K562 (cell line): Measurements from ENCODE around the gene KLHL41. TPM values are rescaled to one million over a fixed set of nuclear protein-coding genes. Genes with fewer than 3 reads are reported as not detected.
A peak's percentile ranks its signal among the peaks of the same experiment; 100 is the strongest.

ENCODE experiments used
- BRD9 ChIP-seq: fragments of 450-650 bp; IDR thresholded peaks from 2 replicates; pipeline ENCODE4 v1.6.1; 2018; ENCODE audit warnings: low read depth; ENCODE audit not compliant: partially characterized antibody
- CBFA2T3 ChIP-seq: fragments of 450-650 bp; IDR thresholded peaks from 2 replicates; pipeline ENCODE4 v1.6.1; 2017
- HMGN3 ChIP-seq: IDR thresholded peaks from 2 replicates; pipeline ENCODE4 v1.6.1; 2011; ENCODE audit warnings: borderline replicate concordance, low read depth, mild to moderate bottlenecking, mixed read lengths, low read length; ENCODE audit not compliant: insufficient read length; ENCODE audit errors: extremely low read depth
- LARP7 ChIP-seq: fragments of 450-650 bp; IDR thresholded peaks from 2 replicates; pipeline ENCODE4 v1.6.1; 2016
- NCOR1 ChIP-seq: fragments of 450-650 bp; IDR thresholded peaks from 2 replicates; pipeline ENCODE4 v1.6.1; 2016; ENCODE audit warnings: mild to moderate bottlenecking, moderate library complexity
- NONO ChIP-seq, 2 experiments: fragments of 200-400 bp in 1 of 2; fragments of 450-650 bp in 1 of 2; formaldehyde crosslinking in 1 of 2; IDR thresholded peaks; 2 replicates each; pipeline ENCODE4 v1.6.1; 2017; ENCODE audit warnings: low read depth in 2 of 2, mild to moderate bottlenecking in 2 of 2, moderate library complexity in 2 of 2, low read length in 1 of 2
- TOE1 ChIP-seq, 2 experiments: fragments of 450-650 bp in 1 of 2; sonication (generic) in 1 of 2; formaldehyde crosslinking in 1 of 2; IDR thresholded peaks; 2 replicates each; pipeline versions ENCODE4 v1.7.1 to v1.8.0; 2016 to 2022; ENCODE audit warnings: borderline replicate concordance in 2 of 2, mild to moderate bottlenecking in 2 of 2, antibody characterized with exemption in 1 of 2, inconsistent platforms in 1 of 2, low read depth in 1 of 2, missing genetic modification reagents in 1 of 2, moderate library complexity in 1 of 2
- ZNF589 ChIP-seq: fragments of 200-800 bp; sonication (Bioruptor generic); IDR thresholded peaks from 2 replicates; pipeline ENCODE4 v1.6.1; 2016; ENCODE audit warnings: low read depth, missing genetic modification characterization, missing compliant biosample characterization
- polyA plus RNA-seq, 8 experiments: library from polyadenylated mRNA; depleted of rRNA in 4 of 8; stranded (reverse) in 5 of 8; unstranded in 3 of 8; fragments of >200 nt; fragmentation: Nextera tagmentation in 2 of 8; fragmentation: Illumina TruSeq in 1 of 8; extraction: Ambion mirVana in 2 of 8; extraction: Trizol in 1 of 8; gene quantifications; 2 replicates each; pipeline versions ENCODE4 v1.2.1 to v1.2.3, GENCODE V29; 2011 to 2014; ENCODE audit warnings: inconsistent platforms in 1 of 8, missing spikeins in 1 of 8
- total RNA-seq, 7 experiments: library from RNA; depleted of rRNA in 6 of 7; stranded (reverse); fragments of >200 nt in 6 of 7; fragmentation: Illumina TruSeq in 2 of 7; extraction: Trizol in 2 of 7; gene quantifications; 2 replicates each; pipeline versions ENCODE4 v1.2.1 to v1.2.3, GENCODE V29; 2011 to 2021; ENCODE audit warnings: low replicate concordance in 1 of 7
- TF ChIP-seq, protein P1 (sequence below), 2 experiments: fragments of 450-650 bp in 1 of 2; sonication (generic) in 1 of 2; formaldehyde crosslinking in 1 of 2; IDR thresholded peaks; 2 replicates each; pipeline versions ENCODE4 v1.7.1 to v1.9.0; 2016 to 2022; ENCODE audit warnings: inconsistent platforms in 1 of 2, mild to moderate bottlenecking in 1 of 2, missing genetic modification reagents in 1 of 2
- TF ChIP-seq, protein P2 (sequence below): IDR thresholded peaks from 3 replicates; pipeline ENCODE4 v1.6.1; 2011; ENCODE audit warnings: borderline replicate concordance, mild to moderate bottlenecking; ENCODE audit not compliant: insufficient read length, insufficient read depth
- TF ChIP-seq, protein P3 (sequence below): fragments of 450-650 bp; formaldehyde crosslinking; IDR thresholded peaks from 2 replicates; pipeline ENCODE4 v1.4.0; 2022; ENCODE audit warnings: missing genetic modification characterization
- TF ChIP-seq, protein P4 (sequence below): sonication (generic); formaldehyde crosslinking; IDR thresholded peaks from 2 replicates; pipeline ENCODE4 v1.8.1; 2023; ENCODE audit warnings: mild to moderate bottlenecking, missing genetic modification reagents, moderate library complexity

The KLHL41 gene
- total and polyA plus RNA-seq, 9 of the 15 experiments (the other 6 are each of a cell fraction or from before 2014, with no cell fraction given), result 0.05 to 1.5 (median 0.09) TPM

DNA sequence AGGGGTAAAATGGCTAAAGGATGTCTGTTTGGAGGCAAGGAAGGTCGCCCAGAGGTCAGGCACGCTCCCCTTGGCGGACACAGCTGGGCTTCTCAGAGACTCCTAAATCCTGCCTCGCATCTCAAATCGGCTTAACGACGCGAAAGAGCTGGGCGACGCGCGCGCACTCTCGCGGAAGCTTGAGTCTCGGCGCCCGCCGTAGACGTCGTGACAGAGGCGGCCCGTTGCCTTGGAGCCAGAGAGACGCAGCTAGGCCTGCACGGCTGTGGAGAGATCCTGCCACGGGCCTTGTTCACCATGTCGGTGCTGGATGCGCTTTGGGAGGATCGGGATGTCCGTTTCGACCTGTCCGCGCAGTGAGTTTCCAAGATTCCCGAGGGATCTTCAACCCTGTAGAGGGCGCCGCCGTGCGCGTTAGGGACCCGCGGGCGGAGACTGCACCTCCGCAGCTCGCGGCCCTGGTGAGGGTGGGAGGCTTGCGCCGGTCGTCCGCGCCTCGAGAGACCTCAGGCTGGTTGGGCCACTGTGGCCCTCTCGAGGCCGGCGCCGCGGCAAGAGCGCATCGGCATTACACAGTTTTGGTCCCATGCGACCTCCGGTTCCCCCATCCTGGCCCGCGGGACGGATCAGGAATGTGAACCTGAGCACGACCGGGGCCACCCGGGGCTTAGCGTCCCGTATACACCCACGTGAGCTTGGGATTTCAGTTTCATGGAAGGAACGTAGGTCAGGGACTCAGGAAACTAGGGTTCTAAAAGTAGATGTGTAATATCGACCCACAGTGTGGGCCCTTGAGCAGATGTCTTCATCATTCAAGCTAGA lies 30.0 kb upstream of the KLHL41 start, which contains the start of gene BBS5 (continued):
- TF ChIP-seq, protein P1, sequence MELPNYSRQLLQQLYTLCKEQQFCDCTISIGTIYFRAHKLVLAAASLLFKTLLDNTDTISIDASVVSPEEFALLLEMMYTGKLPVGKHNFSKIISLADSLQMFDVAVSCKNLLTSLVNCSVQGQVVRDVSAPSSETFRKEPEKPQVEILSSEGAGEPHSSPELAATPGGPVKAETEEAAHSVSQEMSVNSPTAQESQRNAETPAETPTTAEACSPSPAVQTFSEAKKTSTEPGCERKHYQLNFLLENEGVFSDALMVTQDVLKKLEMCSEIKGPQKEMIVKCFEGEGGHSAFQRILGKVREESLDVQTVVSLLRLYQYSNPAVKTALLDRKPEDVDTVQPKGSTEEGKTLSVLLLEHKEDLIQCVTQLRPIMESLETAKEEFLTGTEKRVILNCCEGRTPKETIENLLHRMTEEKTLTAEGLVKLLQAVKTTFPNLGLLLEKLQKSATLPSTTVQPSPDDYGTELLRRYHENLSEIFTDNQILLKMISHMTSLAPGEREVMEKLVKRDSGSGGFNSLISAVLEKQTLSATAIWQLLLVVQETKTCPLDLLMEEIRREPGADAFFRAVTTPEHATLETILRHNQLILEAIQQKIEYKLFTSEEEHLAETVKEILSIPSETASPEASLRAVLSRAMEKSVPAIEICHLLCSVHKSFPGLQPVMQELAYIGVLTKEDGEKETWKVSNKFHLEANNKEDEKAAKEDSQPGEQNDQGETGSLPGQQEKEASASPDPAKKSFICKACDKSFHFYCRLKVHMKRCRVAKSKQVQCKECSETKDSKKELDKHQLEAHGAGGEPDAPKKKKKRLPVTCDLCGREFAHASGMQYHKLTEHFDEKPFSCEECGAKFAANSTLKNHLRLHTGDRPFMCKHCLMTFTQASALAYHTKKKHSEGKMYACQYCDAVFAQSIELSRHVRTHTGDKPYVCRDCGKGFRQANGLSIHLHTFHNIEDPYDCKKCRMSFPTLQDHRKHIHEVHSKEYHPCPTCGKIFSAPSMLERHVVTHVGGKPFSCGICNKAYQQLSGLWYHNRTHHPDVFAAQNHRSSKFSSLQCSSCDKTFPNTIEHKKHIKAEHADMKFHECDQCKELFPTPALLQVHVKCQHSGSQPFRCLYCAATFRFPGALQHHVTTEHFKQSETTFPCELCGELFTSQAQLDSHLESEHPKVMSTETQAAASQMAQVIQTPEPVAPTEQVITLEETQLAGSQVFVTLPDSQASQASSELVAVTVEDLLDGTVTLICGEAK (IDR thresholded peaks at IDR 0.05), result peak; percentile 47; the same call in 1 of the 2 replicates
- TF ChIP-seq, protein P1 (CRISPR knock-in tag; IDR thresholded peaks at IDR 0.05), result no peak
- TF ChIP-seq, protein P2, sequence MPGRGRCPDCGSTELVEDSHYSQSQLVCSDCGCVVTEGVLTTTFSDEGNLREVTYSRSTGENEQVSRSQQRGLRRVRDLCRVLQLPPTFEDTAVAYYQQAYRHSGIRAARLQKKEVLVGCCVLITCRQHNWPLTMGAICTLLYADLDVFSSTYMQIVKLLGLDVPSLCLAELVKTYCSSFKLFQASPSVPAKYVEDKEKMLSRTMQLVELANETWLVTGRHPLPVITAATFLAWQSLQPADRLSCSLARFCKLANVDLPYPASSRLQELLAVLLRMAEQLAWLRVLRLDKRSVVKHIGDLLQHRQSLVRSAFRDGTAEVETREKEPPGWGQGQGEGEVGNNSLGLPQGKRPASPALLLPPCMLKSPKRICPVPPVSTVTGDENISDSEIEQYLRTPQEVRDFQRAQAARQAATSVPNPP, result no peak
- TF ChIP-seq, protein P3, sequence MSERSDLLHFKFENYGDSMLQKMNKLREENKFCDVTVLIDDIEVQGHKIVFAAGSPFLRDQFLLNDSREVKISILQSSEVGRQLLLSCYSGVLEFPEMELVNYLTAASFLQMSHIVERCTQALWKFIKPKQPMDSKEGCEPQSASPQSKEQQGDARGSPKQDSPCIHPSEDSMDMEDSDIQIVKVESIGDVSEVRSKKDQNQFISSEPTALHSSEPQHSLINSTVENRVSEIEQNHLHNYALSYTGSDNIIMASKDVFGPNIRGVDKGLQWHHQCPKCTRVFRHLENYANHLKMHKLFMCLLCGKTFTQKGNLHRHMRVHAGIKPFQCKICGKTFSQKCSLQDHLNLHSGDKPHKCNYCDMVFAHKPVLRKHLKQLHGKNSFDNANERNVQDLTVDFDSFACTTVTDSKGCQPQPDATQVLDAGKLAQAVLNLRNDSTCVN (CRISPR knock-in tag), result no peak
- no peak for TF ChIP-seq NCOR1
- TF ChIP-seq NONO (IDR thresholded peaks at IDR 0.05; ENCODE audit: low read depth in 2 of 2, low read length in 1 of 2), result peak in 1 of 2 experiments; percentile 63; a peak in 2 of 4 replicates
- TF ChIP-seq TOE1 (IDR thresholded peaks at IDR 0.05; ENCODE audit: borderline replicate concordance), result peak; percentile 72; the same call in 1 of the 2 replicates
- TF ChIP-seq TOE1 (CRISPR knock-in tag; IDR thresholded peaks at IDR 0.05; ENCODE audit: borderline replicate concordance, low read depth), result no peak; the same call in 1 of the 2 replicates
- TF ChIP-seq BRD9, result peak; percentile 66
- TF ChIP-seq HMGN3, result peak; percentile 82
- TF ChIP-seq ZNF589, result no peak
- TF ChIP-seq, protein P4, sequence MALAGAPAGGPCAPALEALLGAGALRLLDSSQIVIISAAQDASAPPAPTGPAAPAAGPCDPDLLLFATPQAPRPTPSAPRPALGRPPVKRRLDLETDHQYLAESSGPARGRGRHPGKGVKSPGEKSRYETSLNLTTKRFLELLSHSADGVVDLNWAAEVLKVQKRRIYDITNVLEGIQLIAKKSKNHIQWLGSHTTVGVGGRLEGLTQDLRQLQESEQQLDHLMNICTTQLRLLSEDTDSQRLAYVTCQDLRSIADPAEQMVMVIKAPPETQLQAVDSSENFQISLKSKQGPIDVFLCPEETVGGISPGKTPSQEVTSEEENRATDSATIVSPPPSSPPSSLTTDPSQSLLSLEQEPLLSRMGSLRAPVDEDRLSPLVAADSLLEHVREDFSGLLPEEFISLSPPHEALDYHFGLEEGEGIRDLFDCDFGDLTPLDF (CRISPR knock-in tag), result peak; percentile 52; the same call in 1 of the 2 replicates
- no peak for TF ChIP-seq LARP7
- TF ChIP-seq CBFA2T3, result no peak
